Measurements from ENCODE around the gene SLC44A2. TPM values are rescaled to one million over a fixed set of nuclear protein-coding genes. Genes with fewer than 3 reads are reported as not detected.

The SLC44A2 gene
- total and polyA plus RNA-seq, 2 of the 13 experiments (the other 11 are each of a cell fraction or from before 2014, with no cell fraction given): 2.4 to 5.6 TPM

DNA sequence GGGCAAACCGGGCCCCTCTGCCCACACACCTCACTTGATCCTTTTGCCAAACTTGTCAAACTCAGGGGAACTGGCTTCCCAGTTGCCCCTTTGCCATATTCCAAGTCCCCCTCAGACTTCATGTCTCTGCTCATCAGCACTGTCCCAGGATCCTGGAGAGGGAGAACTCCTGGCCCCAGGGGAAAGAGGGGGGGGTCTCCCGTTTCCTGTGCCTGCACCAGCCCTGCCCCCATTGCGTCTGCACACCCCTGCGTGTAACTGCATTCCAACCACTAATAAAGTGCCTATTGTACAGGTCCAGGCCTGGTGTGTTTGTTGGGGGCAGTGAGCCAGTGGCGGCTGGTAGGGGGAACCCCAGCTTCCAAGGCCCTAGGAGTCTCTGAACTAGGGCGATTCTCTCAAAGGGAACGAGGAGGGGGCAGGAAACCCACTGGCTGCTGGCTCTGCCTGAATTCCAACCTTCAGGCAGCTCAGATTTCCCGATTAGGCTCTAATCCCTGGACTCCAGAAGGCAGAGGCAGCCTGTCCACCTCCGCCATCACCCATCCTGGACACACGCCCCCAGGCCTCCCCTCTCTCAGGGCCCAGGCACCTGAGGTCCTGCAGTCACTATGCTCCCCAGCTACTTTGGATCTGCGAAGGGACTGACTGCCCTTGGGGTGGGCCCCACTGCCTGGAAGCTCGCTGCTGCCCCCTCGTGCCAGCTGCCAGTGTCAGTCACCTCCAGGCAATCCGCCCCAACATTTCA is 19.1 kb downstream of the SLC44A2 start (continued):
- TF ChIP-seq, protein P1, sequence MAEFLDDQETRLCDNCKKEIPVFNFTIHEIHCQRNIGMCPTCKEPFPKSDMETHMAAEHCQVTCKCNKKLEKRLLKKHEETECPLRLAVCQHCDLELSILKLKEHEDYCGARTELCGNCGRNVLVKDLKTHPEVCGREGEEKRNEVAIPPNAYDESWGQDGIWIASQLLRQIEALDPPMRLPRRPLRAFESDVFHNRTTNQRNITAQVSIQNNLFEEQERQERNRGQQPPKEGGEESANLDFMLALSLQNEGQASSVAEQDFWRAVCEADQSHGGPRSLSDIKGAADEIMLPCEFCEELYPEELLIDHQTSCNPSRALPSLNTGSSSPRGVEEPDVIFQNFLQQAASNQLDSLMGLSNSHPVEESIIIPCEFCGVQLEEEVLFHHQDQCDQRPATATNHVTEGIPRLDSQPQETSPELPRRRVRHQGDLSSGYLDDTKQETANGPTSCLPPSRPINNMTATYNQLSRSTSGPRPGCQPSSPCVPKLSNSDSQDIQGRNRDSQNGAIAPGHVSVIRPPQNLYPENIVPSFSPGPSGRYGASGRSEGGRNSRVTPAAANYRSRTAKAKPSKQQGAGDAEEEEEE (CRISPR knock-in tag; IDR thresholded peaks at IDR 0.05; ENCODE audit: borderline replicate concordance): no peak
- TF ChIP-seq ZFAT (CRISPR knock-in tag; conservative IDR thresholded peaks at IDR 0.05) (no peak), MIER2 (CRISPR knock-in tag; IDR thresholded peaks at IDR 0.05) (no peak), ATF7 (IDR thresholded peaks at IDR 0.05) (no peak), ATF7 (CRISPR knock-in tag; IDR thresholded peaks at IDR 0.05) (no peak), ZNF761 (CRISPR knock-in tag; conservative IDR thresholded peaks at IDR 0.05) (no peak), SALL1 (CRISPR knock-in tag; IDR thresholded peaks at IDR 0.05) (no peak; the same call in 1 of the 2 replicates), ZNF501 (CRISPR knock-in tag; IDR thresholded peaks at IDR 0.05) (0 out of 2 replicates have a peak, but pooled peaks have one; percentile 16), ZNF747 (CRISPR knock-in tag; IDR thresholded peaks at IDR 0.05; ENCODE audit: borderline replicate concordance) (0 out of 2 replicates have a peak, but pooled peaks have one; percentile 28), RCOR2 (CRISPR knock-in tag; IDR thresholded peaks at IDR 0.05) (no peak), ZNF382 (CRISPR knock-in tag; IDR thresholded peaks at IDR 0.05; ENCODE audit: borderline replicate concordance) (no peak), SATB2 (CRISPR knock-in tag; IDR thresholded peaks at IDR 0.05) (no peak), CHD4 (IDR thresholded peaks at IDR 0.05; ENCODE audit: borderline replicate concordance, low read length) (no peak), SIX4 (CRISPR knock-in tag; IDR thresholded peaks at IDR 0.05) (no peak), YY1 (IDR thresholded peaks at IDR 0.05; ENCODE audit: insufficient read depth, insufficient replicate concordance, low read depth, low read length) (peak; percentile 29), NPAS2 (CRISPR knock-in tag; IDR thresholded peaks at IDR 0.05; ENCODE audit: borderline replicate concordance) (no peak), NBN (conservative IDR thresholded peaks at IDR 0.05) (no peak), SP1 (IDR thresholded peaks at IDR 0.05) (no peak), SP1 (CRISPR knock-in tag; IDR thresholded peaks at IDR 0.05) (0 out of 2 replicates have a peak, but pooled peaks have one; percentile 29), GATA4 (IDR thresholded peaks at IDR 0.05; ENCODE audit: borderline replicate concordance, low read depth) (no peak), TOE1 (CRISPR knock-in tag; IDR thresholded peaks at IDR 0.05) (no peak), ZNF703 (CRISPR knock-in tag; IDR thresholded peaks at IDR 0.05; ENCODE audit: borderline replicate concordance) (no peak), ZNF619 (CRISPR knock-in tag; IDR thresholded peaks at IDR 0.05) (no peak), HNRNPK (IDR thresholded peaks at IDR 0.05; ENCODE audit: low read depth, low read length, poor library complexity, severe bottlenecking) (no peak), ZNF510 (CRISPR knock-in tag; IDR thresholded peaks at IDR 0.05; ENCODE audit: low read depth) (no peak), ZBTB7A (CRISPR knock-in tag; IDR thresholded peaks at IDR 0.05) (peak; percentile 43; the same call in 1 of the 2 replicates)
- TF ChIP-seq, protein P2, sequence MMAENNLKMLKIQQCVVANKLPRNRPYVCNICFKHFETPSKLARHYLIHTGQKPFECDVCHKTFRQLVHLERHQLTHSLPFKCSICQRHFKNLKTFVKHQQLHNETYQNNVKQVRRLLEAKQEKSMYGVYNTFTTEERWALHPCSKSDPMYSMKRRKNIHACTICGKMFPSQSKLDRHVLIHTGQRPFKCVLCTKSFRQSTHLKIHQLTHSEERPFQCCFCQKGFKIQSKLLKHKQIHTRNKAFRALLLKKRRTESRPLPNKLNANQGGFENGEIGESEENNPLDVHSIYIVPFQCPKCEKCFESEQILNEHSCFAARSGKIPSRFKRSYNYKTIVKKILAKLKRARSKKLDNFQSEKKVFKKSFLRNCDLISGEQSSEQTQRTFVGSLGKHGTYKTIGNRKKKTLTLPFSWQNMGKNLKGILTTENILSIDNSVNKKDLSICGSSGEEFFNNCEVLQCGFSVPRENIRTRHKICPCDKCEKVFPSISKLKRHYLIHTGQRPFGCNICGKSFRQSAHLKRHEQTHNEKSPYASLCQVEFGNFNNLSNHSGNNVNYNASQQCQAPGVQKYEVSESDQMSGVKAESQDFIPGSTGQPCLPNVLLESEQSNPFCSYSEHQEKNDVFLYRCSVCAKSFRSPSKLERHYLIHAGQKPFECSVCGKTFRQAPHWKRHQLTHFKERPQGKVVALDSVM (CRISPR knock-in tag; IDR thresholded peaks at IDR 0.05): peak; percentile 34; the same call in 1 of the 2 replicates
- TF ChIP-seq, protein P3, sequence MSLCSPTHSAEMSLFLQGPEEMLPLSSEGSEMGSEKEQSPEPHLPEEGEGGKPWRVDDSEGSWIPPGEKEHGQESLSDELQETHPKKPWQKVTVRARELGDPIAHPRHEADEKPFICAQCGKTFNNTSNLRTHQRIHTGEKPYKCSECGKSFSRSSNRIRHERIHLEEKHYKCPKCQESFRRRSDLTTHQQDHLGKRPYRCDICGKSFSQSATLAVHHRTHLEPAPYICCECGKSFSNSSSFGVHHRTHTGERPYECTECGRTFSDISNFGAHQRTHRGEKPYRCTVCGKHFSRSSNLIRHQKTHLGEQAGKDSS (CRISPR knock-in tag; IDR thresholded peaks at IDR 0.05; ENCODE audit: borderline replicate concordance, low read depth): no peak

All from HepG2 (cell line).